T-helper 1 cell (primary cell): ENCODE data around the gene DPH1.
"Not testable (repeated sequence)": the region's sequence is repeated elsewhere in the genome, so short reads cannot be mapped to it uniquely, and the experiment has no call there.

Source experiments
- DNase-seq, 5 donors: peaks; one replicate each; pipeline ENCODE4 v3.0.0-alpha.2; 2012 to 2020

The DPH1 gene

DNA sequence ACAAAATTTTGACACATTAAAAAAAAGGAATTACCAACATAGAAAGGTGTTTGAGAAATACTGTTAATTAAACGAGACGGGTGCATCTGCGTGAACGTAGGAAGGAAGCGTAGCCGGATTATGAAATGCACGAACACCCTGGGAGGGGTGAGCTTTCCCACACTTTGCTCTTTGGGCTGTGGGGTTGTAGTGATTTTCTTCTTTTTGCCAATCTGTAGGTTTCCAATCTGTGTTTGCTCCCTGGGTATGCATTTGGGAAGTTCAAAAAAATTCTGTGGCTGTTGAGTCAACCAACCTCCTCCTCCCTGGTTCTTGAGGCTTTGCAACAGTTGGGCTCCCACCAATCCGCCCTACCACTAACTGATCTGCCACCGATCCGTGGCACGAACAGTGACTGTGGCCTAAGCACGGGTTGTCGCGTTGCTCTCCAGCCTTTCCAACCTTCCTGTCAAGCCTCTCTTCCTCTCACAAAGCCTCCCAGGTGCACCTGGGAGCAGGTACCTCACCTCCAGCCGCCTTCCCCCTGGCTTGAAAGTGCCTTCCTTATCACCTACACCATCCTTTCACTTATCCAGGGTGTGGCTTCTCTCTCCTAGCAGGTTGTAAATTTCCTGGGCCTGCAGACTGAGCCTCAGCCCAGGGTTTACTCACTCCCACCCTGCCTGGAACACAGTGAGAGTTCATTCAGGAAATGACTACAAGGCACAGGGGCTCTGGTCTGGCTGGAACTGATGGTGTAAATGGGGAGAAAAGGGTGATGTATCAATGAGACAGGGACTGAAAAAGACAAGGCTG is 21.4 kb upstream of the DPH1 start:
- DNase-seq, result no peak

- no peak for DNase-seq
Observed at GRCh38 chr17:2009737-2010136, 20.2 kb upstream of the DPH1 start.

- no peak for DNase-seq
Observed at GRCh38 chr17:2011411-2012371, 18.3 kb upstream of the DPH1 start.

DNA sequence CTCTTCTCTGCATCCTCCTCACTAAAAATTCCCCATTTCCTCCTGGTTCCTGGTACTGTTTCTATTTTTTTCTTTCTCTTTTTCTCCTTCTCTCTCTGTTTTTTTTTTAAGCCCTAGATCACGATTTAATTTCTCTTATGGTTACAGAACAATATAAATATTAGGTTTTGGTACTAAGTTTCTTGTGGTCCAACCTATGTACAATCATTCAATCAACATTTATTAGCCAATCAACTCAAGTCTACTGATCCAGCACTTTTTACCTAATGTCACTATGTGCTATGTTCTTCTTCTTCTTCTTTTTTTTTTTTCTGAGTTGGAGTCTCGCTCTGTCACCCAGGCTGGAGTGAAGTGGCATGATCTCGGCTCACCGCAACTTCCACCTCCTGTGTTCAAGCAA is 17.5 kb upstream of the DPH1 start:
- DNase-seq, result no peak

- DNase-seq, result not testable (repeated sequence)
Observed at GRCh38 chr17:2013220-2013993, 16.5 kb upstream of the DPH1 start.

- DNase-seq, result no peak
Observed at GRCh38 chr17:2013994-2014317, 16.0 kb upstream of the DPH1 start.

DNA sequence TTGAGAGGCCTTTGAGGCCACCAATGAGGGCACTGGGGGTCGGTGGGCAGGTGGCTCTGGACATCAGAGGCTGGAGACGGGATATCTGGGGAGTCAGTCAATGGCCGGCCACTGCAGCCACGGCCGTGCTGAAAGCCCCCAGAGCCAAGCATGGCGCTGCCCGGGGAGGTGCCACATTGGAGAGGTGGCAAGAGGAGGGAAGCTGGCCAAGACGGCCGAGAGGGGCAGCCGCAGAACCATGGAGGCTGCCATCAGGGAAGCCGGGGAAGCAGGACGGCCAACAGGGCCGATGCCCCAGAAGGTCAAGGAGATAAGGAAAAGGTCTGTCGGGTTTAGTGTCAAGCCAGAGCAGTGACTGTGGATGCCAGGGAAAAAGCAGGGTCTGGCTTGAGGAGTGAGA is 14.6 kb upstream of the DPH1 start:
- DNase-seq, result no peak

DNA sequence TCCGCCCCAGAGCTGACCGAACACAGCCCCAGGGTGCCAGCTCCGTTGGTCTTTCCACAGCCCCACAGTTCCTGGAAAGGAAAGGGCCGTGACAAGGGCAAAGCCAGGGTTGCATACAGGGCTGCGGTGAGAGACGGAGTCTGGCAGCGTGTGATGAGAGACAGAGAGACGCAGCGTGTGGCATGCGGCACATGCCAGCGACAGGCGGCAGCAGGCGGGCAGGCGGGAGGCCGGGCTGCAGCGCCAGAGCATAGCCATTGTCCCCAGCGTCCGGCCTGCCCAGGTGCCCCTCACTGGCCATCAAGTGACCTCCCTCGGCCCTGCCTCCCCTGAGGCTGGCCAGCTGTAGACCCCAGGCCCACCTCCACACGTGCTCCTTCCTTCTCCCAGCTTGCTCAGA is 13.5 kb upstream of the DPH1 start:
- DNase-seq, result no peak

DNA sequence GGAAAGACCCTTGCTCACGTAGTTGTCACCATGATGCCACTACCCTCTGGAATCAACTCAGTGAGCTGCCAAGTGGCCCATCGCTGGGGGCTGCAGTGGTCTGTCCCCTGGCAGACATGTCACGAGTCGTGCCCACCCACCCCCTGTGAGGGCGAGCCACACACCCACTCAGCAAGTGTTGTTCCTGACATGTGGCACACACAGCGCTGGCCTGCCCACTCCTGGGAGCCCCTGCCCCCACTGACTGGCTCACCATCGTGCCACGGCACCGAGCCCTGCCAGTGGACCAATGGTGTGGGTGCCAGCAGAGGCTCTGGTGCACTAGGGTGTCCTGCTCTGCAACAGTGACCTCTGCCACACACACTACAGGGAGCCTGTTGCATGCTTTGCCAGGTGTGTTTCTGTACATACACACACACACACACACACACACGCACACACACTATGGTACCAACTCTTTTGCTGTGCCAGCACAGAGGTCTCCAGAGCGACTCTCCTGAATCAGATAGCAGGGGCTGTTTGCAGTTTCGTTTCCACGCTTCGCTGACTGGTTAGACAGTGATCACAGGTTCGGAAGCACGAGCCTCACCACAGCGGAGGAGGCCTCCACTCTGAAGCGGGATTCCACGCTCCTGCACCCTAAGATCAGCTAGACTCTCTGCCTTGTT is 12.5 kb upstream of the DPH1 start:
- no peak for DNase-seq

DNA sequence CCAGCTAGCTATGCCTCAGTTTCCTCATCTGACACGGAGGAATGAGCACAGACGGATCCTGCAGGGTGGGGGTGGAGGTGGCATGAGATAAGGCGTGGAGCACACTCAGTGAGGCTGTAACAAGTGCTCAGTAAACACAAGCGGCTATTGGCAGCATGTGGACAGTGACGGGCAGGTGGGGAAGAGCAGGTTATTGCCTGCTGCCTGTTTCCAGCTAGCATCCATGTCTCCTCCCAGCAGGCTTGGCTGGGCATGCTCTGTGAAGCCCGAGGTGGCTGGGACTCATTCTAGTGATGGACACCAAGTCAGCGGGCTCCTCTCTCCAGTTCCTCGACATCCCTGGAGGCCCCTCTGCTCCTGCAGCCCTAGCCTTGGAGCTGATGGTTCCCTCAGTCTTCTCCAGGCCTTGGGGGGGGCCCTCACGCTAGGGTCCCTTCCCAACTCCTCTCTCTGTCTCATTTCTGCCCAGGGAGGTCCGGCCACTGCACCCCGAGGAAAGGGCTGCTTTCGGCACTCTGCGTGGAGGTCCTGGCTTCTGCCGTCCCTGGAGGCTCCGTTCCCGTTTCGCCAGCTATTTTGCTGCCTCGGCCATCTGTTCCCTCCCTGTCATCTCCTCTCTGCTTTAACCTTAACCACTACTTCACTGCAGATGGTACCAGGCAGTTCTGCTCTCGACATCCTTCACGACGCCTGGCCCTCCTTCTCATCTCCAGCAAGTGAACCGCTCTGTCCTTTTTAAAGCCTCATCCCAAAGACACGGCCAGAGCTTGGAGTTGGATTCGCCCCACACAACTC is 11.0 kb upstream of the DPH1 start:
- DNase-seq, result no peak

GRCh38 chr17:2019723-2020122 is 10.2 kb upstream of the DPH1 start:
- no peak for DNase-seq

DNA sequence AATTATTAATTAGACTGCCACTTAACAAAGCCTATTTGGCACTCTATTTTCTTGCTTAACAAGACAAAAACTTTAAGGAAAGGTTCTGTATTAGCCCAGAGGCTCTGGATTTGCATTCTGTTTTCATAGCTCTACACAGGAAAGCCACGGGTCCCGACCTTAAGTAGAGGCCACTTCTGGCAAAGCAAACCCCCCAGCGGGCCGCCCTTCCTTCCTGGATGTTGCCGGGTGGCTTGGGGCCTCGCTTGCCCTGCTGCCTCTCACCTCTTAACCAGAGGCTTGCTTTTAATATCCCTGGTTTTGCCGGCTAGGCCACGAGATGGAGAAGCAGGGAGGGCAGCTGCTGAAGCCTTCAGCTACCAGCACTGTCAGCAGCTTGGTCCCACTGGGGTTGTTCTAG is 9.2 kb upstream of the DPH1 start:
- DNase-seq, result no peak

- DNase-seq, result no peak
Observed at GRCh38 chr17:2022647-2023240, 7.2 kb upstream of the DPH1 start.

DNA sequence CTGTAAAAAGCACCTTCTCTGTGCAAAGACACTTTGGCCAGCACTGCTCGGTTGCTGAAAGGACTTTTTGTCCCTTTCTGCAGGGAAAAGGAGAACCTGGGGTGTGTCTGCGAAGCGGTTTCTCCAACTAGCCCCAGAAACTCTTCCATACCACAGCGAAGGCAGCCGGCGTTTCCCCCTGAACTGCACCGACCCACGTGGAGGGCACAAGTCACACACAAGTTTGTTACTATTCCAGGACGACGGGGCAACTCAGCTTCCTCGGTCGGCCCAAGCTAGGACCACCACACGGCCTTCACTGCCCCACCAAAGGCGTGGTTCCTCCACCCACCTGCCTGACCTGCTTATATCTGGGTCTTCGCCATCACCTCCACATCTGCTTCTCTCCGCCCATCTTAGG is 6.7 kb upstream of the DPH1 start:
- DNase-seq, result no peak

GRCh38 chr17:2023692-2024571 is 6.0 kb upstream of the DPH1 start:
- DNase-seq, result peak in 2 of 5 donors; percentile 22 to 36

DNA sequence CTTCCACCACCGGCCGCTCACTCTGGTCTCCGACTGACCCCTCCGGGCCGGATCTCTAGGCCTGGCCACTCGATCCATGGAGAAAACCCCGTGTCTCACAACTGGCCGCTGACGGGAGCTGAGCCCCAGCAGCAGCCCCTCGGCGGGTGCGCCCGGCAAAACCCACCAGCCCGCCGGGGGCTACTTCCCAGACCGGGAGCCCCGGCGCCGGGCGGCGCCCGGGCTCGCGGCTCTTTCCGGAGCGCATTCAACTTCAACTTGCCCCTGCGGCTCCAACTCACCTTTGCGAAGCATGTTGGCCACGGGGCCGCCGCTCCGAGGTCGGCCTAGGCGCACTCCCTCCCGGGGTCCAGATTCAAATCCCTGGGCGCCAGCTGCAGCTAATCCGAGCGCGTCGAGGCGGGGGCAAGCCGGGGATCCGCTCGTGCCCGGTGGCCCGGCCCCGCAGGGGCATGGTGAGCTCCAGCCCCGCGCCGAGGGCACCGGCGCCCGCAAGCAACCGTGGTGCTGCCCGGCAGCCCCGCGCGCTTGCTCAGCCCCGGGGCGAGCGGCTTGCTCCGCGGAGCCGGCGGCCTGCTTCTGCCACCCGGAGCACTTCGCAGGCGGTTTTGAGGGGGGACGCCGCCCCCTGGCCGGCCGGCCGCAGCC is 5.3 kb upstream of the DPH1 start:
- no peak for DNase-seq

GRCh38 chr17:2025220-2025621 is 4.7 kb upstream of the DPH1 start, which contains the start of gene RTN4RL1:
Gene RTN4RL1 (minus strand): TSS chr17:2025334. CDS start chr17:2024865, 469 bp downstream.
- DNase-seq, result peak; percentile 64 to 72 (median 67)

DNA sequence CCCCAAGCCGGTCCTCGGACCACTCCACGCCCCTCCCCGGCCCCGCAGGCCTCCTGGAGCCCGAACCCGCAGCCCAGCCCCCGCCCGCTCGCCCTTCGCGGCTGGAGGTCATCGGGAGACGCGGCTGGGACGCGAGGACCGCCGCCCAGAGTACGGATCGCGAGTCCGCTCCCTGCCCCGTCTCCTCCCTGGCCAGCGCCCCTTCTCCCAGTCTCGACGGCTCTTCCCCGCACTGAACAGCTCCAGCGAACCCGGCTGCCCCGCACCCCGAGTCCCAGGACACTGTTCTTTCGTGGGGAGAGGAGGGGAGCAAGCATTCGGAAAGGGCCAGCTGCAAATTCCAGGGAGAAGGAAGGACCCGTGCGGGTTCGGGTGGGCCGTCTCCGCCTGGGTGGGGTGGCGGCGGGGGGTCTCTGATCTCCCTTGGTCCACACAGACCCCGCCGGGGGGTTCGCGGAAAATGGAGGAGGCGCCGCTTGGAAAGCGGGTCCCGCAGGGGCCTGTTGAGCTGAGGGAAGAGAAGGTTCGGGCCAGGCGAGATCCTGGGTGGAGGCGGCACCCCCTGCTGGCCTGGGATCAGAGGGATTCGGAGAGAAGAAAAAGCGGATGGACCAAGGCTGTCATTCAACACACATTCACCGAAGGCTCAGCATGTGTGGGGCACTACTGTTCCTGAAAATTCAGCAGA is 4.2 kb upstream of the DPH1 start:
- no peak for DNase-seq
